ENCODE measurements around the gene SPG11.
"Not testable (repeated sequence)": the region's sequence is repeated elsewhere in the genome, so short reads cannot be mapped to it uniquely, and the experiment has no call there.

Gene SPG11

GRCh38 chr15:44554934-44555723 lies 108.3 kb downstream of the SPG11 start:
- no peak for DNase-seq

GRCh38 chr15:44550734-44551133 lies 112.7 kb downstream of the SPG11 start:
- DNase-seq = no peak

- no peak for DNase-seq
Observed at GRCh38 chr15:44550256-44550655, 113.2 kb downstream of the SPG11 start.

- not testable (repeated sequence) for DNase-seq
Observed at GRCh38 chr15:44549152-44549551, 114.3 kb downstream of the SPG11 start.

GRCh38 chr15:44545913-44546802 lies 117.3 kb downstream of the SPG11 start:
- no peak for DNase-seq

GRCh38 chr15:44544745-44545144 lies 118.7 kb downstream of the SPG11 start:
- DNase-seq = not testable (repeated sequence)

- no peak for DNase-seq
Observed at GRCh38 chr15:44542596-44542995, 120.9 kb downstream of the SPG11 start.

GRCh38 chr15:44541282-44541958 lies 122.0 kb downstream of the SPG11 start:
- DNase-seq = no peak

GRCh38 chr15:44537735-44538240 lies 125.7 kb downstream of the SPG11 start:
- no peak for DNase-seq

GRCh38 chr15:44536962-44537734 lies 126.3 kb downstream of the SPG11 start, which contains the start of gene EIF3J:
EIF3J (plus strand) TSS chr15:44537147; CDS start chr15:44537195, 48 bp downstream.
- peak; percentile 71 for DNase-seq

GRCh38 chr15:44536302-44536961 lies 127.0 kb downstream of the SPG11 start:
- DNase-seq = peak; percentile 70

GRCh38 chr15:44535523-44536301 lies 127.8 kb downstream of the SPG11 start:
- DNase-seq = no peak

GRCh38 chr15:44535092-44535491 lies 128.4 kb downstream of the SPG11 start:
- DNase-seq = no peak

- DNase-seq = no peak
Observed at GRCh38 chr15:44532689-44533088, 130.8 kb downstream of the SPG11 start.

GRCh38 chr15:44532275-44532674 lies 131.2 kb downstream of the SPG11 start:
- not testable (repeated sequence) for DNase-seq

GRCh38 chr15:44530653-44531052 lies 132.8 kb downstream of the SPG11 start:
- no peak for DNase-seq

- DNase-seq = no peak
Observed at GRCh38 chr15:44529864-44530604, 133.4 kb downstream of the SPG11 start.

- no peak for DNase-seq
Observed at GRCh38 chr15:44527241-44527640, 136.2 kb downstream of the SPG11 start.

- DNase-seq = no peak
Observed at GRCh38 chr15:44525018-44525417, 138.4 kb downstream of the SPG11 start.

GRCh38 chr15:44519537-44519936 lies 143.9 kb downstream of the SPG11 start:
- DNase-seq = no peak
